Thyroid gland (tissue), 4 donors: Measurements from ENCODE around the gene ATXN1. TPM values are rescaled to one million over a fixed set of nuclear protein-coding genes. Genes with fewer than 3 reads are reported as not detected.
A peak's percentile ranks its signal among the peaks of the same experiment; 100 is the strongest.
"Not testable (repeated sequence)": the region's sequence is repeated elsewhere in the genome, so short reads cannot be mapped to it uniquely, and the experiment has no call there.

Experiments
- DNase-seq, 2 donors: peaks; one replicate each; pipeline ENCODE4 v3.0.0-alpha.2; 2019
- H3K27ac ChIP-seq, 3 donors: fragments of 200-600 bp; sonication (generic); 1 replicate in 2 of 3; 2 replicates in 1 of 3; pipeline ENCODE4 v1.5.1; 2016 to 2019; ENCODE audit warnings: mild to moderate bottlenecking in 1 of 3, moderate library complexity in 1 of 3
- H3K27me3 ChIP-seq: fragments of 200-600 bp; sonication (generic); one replicate; pipeline ENCODE4 v1.5.1; 2019
- H3K36me3 ChIP-seq, 2 donors: fragments of 200-600 bp; sonication (generic); one replicate each; pipeline ENCODE4 v1.5.1; 2016 to 2019
- H3K4me1 ChIP-seq, 2 donors: fragments of 200-600 bp; sonication (generic); one replicate each; pipeline ENCODE4 v1.5.1; 2017 to 2019
- H3K4me3 ChIP-seq, 3 donors: fragments of 200-600 bp; sonication (generic); replicated peaks in 1 of 3; 1 replicate in 2 of 3; 2 replicates in 1 of 3; pipeline ENCODE4 v1.5.1; 2016; ENCODE audit warnings: mild to moderate bottlenecking in 1 of 3
- H3K9me3 ChIP-seq: fragments of 200-600 bp; sonication (generic); one replicate; pipeline ENCODE4 v1.5.1; 2017
- POLR2A ChIP-seq, 2 donors: fragments of 450-650 bp; IDR thresholded peaks; one replicate each; pipeline ENCODE4 v1.6.1; 2017; ENCODE audit warnings: antibody characterized with exemption in 2 of 2, mild to moderate bottlenecking in 2 of 2, moderate library complexity in 1 of 2
- WGBS, 2 donors: methylation state at CpG; one replicate each; pipeline ENCODE4 v1.1.5; 2017; 5-methylcytosine and 5-hydroxymethylcytosine counted together
- intact Hi-C: fragments of 100-400 bp; cut with DNase I; formaldehyde crosslinking; loops from one replicate; pipeline ENCODE4 v1.15.1; 2023
- total RNA-seq, 4 donors: library from RNA; depleted of rRNA; stranded (reverse); fragments of >200 nt; gene quantifications; one replicate each; pipeline ENCODE4 v1.2.3, GENCODE V29; 2016
- TF ChIP-seq, protein P1 (sequence below), 6 experiments: fragments of 200-600 bp in 3 of 6; fragments of 450-650 bp in 3 of 6; sonication (generic) in 3 of 6; IDR thresholded peaks; one replicate each; pipeline ENCODE4 v1.5.1; 2016 to 2019; ENCODE audit warnings: antibody characterized with exemption in 6 of 6, mild to moderate bottlenecking in 2 of 6, inconsistent platforms in 1 of 6, moderate library complexity in 1 of 6

ATXN1 gene
- total RNA-seq, 4 donors from 2014 or later, result 62.1 to 88.1 (median 83.0) TPM

DNA sequence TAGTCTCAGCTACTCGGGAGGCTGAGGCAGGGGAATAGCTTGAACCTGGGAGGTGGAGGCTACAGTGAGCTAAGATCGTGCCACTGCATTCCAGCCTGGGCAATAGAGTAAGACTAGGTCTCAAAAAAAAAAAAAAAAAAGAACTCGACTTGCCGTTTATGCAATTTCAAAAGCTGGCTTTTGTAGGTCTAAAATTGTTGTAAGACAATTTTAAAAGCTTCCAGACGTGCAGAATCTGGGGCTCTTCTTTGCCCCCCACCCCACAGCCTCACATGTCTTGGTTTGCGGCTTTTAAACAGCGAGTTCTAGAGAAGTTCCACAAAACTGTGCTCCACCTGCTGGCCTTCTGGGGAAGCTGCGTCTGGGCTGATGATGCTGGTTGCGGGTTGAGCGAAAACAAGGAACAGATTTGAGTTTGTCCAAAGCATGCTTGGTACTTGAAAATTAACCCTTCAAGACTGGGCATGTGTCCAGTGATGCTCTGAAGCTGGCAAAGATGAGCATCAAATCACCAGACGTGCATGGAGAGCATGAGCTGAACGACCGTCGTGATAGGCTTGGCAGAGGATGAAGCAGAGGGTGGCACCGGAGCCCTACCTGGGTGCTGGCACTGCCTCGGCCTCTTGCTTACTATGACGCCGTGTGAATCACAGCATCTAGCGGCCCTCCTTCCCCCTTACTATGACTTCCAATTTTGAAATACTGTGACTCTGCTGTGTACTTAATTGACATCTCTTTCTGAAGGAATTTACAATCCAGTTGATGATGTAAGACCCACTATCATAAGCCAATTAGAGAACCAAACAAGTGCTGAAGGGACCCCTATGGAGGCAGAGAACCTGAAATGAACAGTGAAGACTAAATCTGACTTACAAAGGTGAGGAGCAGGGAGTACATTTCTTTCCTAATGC, 351.5 kb downstream of the ATXN1 start:
- no peaks in the 10 kb centered on the region for H3K36me3 ChIP-seq
- TF ChIP-seq POLR2A (IDR thresholded peaks at IDR 0.05), result no peak
- TF ChIP-seq, protein P1, sequence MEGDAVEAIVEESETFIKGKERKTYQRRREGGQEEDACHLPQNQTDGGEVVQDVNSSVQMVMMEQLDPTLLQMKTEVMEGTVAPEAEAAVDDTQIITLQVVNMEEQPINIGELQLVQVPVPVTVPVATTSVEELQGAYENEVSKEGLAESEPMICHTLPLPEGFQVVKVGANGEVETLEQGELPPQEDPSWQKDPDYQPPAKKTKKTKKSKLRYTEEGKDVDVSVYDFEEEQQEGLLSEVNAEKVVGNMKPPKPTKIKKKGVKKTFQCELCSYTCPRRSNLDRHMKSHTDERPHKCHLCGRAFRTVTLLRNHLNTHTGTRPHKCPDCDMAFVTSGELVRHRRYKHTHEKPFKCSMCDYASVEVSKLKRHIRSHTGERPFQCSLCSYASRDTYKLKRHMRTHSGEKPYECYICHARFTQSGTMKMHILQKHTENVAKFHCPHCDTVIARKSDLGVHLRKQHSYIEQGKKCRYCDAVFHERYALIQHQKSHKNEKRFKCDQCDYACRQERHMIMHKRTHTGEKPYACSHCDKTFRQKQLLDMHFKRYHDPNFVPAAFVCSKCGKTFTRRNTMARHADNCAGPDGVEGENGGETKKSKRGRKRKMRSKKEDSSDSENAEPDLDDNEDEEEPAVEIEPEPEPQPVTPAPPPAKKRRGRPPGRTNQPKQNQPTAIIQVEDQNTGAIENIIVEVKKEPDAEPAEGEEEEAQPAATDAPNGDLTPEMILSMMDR (IDR thresholded peaks at IDR 0.05), result peak; percentile 61 to 87 (median 72)
- H3K27me3 ChIP-seq, result no peaks in the 10 kb centered on the region
- no peaks in the 10 kb centered on the region for H3K9me3 ChIP-seq
- intact Hi-C loops, result loop anchor here (5.0 kb wide), 2 partner anchors 72 to 82 kb away; no protein-coding TSS in a partner anchor
- peaks cover under 1% of the 10 kb centered on the region in 2 donors for H3K4me1 ChIP-seq
- no peak overlapping the region for H3K27ac ChIP-seq
- DNase-seq, result peak; percentile 63 to 71
- 42 to 43% methylated on average over 19 of the region's 19 CpGs for WGBS, 2 donors
- no peak overlapping the region for H3K4me3 ChIP-seq

DNA sequence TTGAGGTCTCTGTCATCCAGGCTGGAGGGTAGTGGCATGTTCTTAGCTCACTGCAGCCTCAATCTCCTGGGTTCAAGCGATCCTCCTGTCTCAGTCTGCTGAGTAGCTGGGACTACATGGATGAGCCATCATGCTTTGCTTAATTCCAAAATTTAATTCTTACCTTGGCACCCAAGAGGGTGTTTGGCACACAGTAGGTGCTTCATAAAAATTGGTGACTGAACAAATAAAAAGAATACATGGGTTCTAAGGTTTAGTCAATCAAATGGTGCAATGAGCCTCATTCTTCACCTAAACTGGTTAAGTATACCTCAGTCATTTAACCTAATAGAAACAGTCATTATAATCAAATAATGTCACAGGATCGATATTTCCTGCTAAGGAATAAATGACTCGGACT, 352.5 kb downstream of the ATXN1 start:
- intact Hi-C loops, result loop anchor here (5.0 kb wide), 1 partner anchor 71 kb away; no protein-coding TSS in a partner anchor

DNA sequence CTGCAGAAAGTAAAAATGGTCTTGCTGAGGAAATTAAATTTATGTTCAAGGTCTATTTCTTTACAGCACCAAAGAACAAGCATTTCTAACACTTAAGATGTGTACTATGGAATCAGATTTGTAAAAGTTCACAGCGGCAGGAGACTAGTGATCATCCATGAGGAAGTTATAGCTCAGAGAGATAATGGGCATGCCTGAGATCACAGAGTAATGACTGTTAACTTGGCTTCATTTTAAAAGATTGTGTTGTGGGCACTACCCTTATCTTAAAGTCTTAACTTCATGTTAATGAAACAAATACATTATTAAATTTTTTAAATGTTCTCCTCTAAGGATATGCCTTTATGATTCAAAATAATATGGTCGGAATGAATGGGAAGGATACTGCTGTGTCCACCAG, 354.3 kb downstream of the ATXN1 start:
- Histone ChIP-seq H3K36me3 (no peaks in the 10 kb centered on the region), H3K9me3 (no peaks in the 10 kb centered on the region), H3K27ac (no peak overlapping the region), H3K27me3 (no peaks in the 10 kb centered on the region), H3K4me3 (no peak overlapping the region), H3K4me1 (peaks cover 16% of the 10 kb centered on the region in 2 donors)
- intact Hi-C loops, result loop anchor here (5.0 kb wide), 1 partner anchor 70 kb away; no protein-coding TSS in a partner anchor
- WGBS, 2 donors, result 88 to 98% methylated on average over 2 of the region's 2 CpGs
- DNase-seq, result no peak
- TF ChIP-seq, protein P1 (IDR thresholded peaks at IDR 0.05), result no peak
- no peak for TF ChIP-seq POLR2A (IDR thresholded peaks at IDR 0.05)

More for the DNA sequence above, 352.5 kb downstream of the ATXN1 start:
- Histone ChIP-seq H3K4me1 (peaks cover 3 to 11% of the 10 kb centered on the region in 2 donors), H3K36me3 (no peaks in the 10 kb centered on the region), H3K4me3 (no peak overlapping the region), H3K9me3 (no peaks in the 10 kb centered on the region), H3K27ac (no peak overlapping the region), H3K27me3 (no peaks in the 10 kb centered on the region)
- TF ChIP-seq, protein P1 (IDR thresholded peaks at IDR 0.05), result no peak
- no peak for TF ChIP-seq POLR2A (IDR thresholded peaks at IDR 0.05)
- WGBS, 2 donors, result 96 to 98% methylated on average over 3 of the region's 3 CpGs
- no peak for DNase-seq

DNA sequence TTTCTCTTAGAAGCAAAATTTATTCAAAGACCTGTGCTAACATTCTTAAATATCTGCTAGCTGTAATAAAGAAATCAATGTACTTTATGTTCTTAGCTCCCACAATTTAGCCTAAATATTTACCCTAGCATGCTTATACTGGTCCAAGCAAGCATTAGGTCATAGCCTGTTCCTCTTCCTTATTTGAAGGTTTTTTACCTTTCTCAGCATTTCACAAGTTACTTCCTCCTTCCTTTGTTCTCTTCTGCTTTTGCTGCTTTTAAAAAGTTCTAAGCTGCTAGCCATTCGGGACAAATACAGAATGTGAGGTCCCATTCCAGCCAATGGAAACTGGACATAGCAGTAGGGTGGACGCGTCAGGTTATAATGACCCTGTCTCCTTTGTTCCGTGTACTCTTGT, 354.7 kb downstream of the ATXN1 start:
- not testable (repeated sequence) for H3K36me3 ChIP-seq, H3K9me3 ChIP-seq, H3K27ac ChIP-seq, DNase-seq, H3K27me3 ChIP-seq, H3K4me3 ChIP-seq
- intact Hi-C loops, result loop anchor here (5.0 kb wide), 1 partner anchor 69 kb away; no protein-coding TSS in a partner anchor
- 93 to 96% methylated on average over 4 of the region's 4 CpGs for WGBS, 2 donors
- peaks cover 16% of the 10 kb centered on the region in 2 donors for H3K4me1 ChIP-seq

DNA sequence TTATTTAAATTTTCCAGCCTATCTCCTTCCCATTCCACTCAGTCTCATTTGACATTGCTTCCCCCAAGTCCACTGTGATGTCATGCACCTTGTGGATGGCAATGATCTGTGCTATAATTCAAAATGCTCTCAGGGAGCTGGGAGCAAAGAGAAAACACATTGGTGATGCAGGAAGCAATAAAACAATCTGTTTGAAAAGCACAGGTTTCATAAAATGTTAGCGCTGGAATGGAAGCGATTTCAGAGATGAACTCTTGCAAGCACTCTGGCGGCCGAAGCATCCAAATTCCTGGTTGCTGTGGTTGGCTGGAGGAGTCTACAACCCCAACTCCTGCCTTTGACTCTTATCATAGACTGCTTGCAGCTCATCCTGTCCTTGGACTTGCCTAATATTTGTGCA, 355.9 kb downstream of the ATXN1 start:
- peaks cover 16% of the 10 kb centered on the region in 2 donors for H3K4me1 ChIP-seq
- no peaks in the 10 kb centered on the region for H3K9me3 ChIP-seq
- H3K36me3 ChIP-seq, result no peaks in the 10 kb centered on the region
- no peaks in the 10 kb centered on the region for H3K27me3 ChIP-seq
- intact Hi-C loops, result loop anchor here (5.0 kb wide), 1 partner anchor 68 kb away; no protein-coding TSS in a partner anchor
- 91 to 98% methylated on average over 4 of the region's 4 CpGs for WGBS, 2 donors
- DNase-seq, result peak in 1 of 2 donors; percentile 4
- H3K27ac ChIP-seq, result no peak overlapping the region
- H3K4me3 ChIP-seq, result no peak overlapping the region
- TF ChIP-seq, protein P1 (IDR thresholded peaks at IDR 0.05), result no peak
